Pericardium fibroblast (primary cell): Measurements from ENCODE around the gene VHLL. TPM values are rescaled to one million over a fixed set of nuclear protein-coding genes. Genes with fewer than 3 reads are reported as not detected.

Source experiments
- total RNA-seq: library from RNA; depleted of rRNA; stranded (reverse); fragments of >200 nt; gene quantifications from 2 replicates; pipeline ENCODE4 v1.2.3, GENCODE V29; 2015

VHLL gene
- total RNA-seq: not detected in 2 replicates

GRCh38 chr1:156298852-156299357, at the start of gene VHLL:
TSS of gene VHLL (minus strand) at chr1:156299307. CDS start at chr1:156299189, 118 bp downstream.

DNA sequence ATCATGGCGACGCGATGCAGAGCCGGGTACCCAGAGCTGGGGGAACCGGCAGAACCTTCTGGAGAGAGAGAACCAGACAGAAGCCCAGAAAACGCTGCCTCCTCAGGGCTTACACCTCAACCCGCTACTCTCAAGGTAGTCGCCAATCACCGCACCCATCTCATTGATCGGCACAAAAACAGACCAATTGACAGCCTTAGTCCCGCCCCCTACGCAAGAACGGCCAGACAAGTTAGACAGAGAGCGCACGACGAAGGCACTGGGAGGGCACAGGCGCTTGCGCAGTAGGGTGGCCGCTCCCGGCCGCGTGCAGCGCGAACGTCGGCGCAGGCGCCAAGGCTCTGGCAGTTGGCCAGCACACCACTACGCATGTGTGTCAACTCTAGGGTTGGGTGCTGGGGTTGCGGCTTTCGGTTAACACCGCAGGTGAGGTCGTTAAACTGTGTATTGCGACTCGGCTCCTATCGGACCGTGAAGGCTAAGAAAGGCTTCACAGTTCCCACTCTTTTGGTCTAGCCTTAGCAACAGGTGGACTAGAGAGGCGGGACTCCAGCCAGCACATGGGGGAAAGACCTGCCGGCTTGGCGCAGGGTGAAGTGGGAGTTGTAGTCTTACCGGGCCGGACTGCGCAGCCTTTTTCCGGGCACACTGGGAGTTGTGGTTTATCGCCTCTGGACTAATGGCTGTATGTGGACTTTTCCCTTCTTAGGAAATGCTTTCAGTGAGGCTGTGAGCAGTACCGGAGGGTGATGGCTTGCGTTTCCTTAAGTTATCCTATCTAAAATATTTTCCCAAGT, 39.3 kb upstream of the VHLL start, which contains the start of the genes CCT3 and TSACC:
Gene CCT3, minus strand, starts transcription at position 113 of the 797 bp plus-strand sequence. Its CDS starts 108 bp downstream, at position 5.
Gene TSACC, plus strand, starts transcription at position 347 of the 797 bp plus-strand sequence. CDS start 1,232 bp downstream, outside the sequence.

DNA sequence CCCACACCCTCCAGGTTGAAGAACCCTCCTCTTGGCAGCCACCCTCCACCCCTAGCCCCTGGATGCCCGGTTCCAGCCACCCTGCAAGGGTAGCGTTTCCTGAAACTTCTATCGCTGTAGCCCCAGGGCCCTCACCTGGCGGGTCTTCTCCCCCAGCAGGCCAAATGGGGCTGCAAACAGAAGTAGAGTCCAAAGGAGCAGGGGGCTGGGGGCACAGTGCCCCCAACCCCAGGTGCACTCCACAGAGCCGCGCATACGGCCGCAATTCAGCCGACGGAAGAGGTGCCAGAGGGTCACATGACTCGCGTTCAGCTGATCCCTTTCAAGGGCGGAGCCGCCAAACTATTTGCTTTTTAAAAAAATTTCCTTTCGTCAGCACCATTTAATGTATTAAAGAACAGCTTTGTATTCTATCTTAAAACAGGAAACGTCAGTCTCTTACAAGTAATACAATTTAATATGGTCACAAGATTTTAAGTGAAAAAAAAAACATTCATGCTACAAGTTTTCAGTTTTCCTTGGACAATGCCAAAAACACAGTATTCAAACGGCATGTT, 3.6 kb downstream of the VHLL start, which contains the start of gene GLMP:
Gene GLMP, minus strand, starts transcription at position 289 of the 557 bp plus-strand sequence. Its CDS starts 34 bp downstream, at position 255.

GRCh38 chr1:156284112-156284511, 15.0 kb downstream of the VHLL start, which contains the start of gene TMEM79:
TSS of gene TMEM79 (plus strand) at chr1:156284325. CDS start at chr1:156285227, 902 bp downstream.

DNA sequence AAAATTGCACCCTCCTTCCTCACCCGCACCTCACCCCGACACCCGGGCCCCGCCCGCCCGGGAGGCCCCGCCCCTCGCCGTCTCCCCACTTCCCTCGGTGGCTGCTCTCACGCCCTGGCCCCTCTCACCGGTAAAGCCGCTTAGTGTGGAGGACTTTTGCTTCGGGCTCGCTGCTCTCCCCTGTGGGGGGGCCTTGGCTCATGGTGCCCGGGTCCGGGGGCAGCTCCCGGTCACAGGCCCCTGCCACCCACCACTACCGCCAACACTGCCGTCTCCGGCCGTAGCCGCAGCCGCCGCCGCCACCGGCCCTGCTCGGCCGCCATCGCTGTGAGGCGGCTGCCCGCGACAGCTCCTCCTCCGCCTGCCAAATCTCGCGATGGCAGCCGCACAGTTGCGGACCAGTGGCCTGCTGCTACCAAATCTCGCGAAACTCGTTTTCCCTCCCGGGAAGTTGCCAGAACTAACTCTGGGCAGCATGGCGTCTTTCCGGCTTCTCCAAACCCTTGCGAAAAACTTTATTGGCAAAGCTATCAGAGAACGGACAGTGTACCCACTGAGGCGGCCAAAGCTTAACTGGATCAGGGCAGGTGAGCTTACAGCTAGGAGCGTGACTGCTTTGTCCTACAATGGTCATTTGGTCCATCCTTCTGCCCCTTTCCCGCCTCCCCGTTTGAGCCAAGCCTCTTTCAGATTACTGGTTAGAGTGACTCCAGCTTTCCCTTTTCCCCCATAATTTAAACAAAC, 16.5 kb downstream of the VHLL start, which contains the start of gene SMG5:
Gene SMG5, minus strand, starts transcription at position 347 of the 744 bp plus-strand sequence. Its CDS starts 145 bp downstream, at position 202.

Other genes with a start within 250 kb of the VHLL start
- gene UBQLN4, start 245.5 kb downstream of the VHLL start, total RNA-seq: 9.8 and 12.6 TPM in 2 replicates
- gene LAMTOR2, start 244.5 kb downstream of the VHLL start, total RNA-seq: 87.3 and 97.6 TPM in 2 replicates
- not detected in 2 replicates for gene RAB25, start 238.1 kb downstream of the VHLL start, total RNA-seq
- gene MEX3A, start 216.8 kb downstream of the VHLL start, total RNA-seq: 1.1 and 5.0 TPM in 2 replicates
- 508 and 655 TPM in 2 replicates for gene LMNA, start 184.6 kb downstream of the VHLL start, total RNA-seq
- 0.47 and 1.6 TPM in 2 replicates for gene SEMA4A, start 145.7 kb downstream of the VHLL start, total RNA-seq
- gene SLC25A44, start 105.2 kb downstream of the VHLL start, total RNA-seq: 9.9 and 14.2 TPM in 2 replicates
- gene PMF1, start 86.3 kb downstream of the VHLL start, total RNA-seq: 42.0 and 46.9 TPM in 2 replicates
- not detected in 2 replicates for gene BGLAP, start 57.1 kb downstream of the VHLL start, total RNA-seq
- 0.43 and 0.47 TPM in 2 replicates for gene PAQR6, start 51.3 kb downstream of the VHLL start, total RNA-seq
- gene SMG5, start 16.5 kb downstream of the VHLL start, total RNA-seq: 33.3 and 39.1 TPM in 2 replicates
- gene TMEM79, start 15.0 kb downstream of the VHLL start, total RNA-seq: 1.5 and 3.1 TPM in 2 replicates
- gene GLMP, start 3.6 kb downstream of the VHLL start, total RNA-seq: 87.5 and 108 TPM in 2 replicates
- gene CCT3, start 39.0 kb upstream of the VHLL start, total RNA-seq: 248 TPM in 2 replicates
- gene TSACC, start 39.2 kb upstream of the VHLL start, total RNA-seq: not detected in 2 replicates
- not detected in 2 replicates for gene RHBG, start 69.9 kb upstream of the VHLL start, total RNA-seq
- gene MEF2D, start 201.5 kb upstream of the VHLL start, total RNA-seq: 15.8 and 27.2 TPM in 2 replicates